Activated CD8-positive, alpha-beta memory T cell treated with anti-CD3 and anti-CD28 coated beads for 24 hours (primary cell): ENCODE measurements around the gene ANGEL1.

ENCODE experiments used
- DNase-seq: peaks from one replicate; pipeline ENCODE4 v3.0.0-alpha.2; 2020

ANGEL1 gene

GRCh38 chr14:76814726-76815645 is 2.3 kb upstream of the ANGEL1 start:
- DNase-seq, result no peak

GRCh38 chr14:76812093-76812421 is 625 bp downstream of the ANGEL1 start:
- no peak for DNase-seq

GRCh38 chr14:76811561-76811960 is 1.1 kb downstream of the ANGEL1 start:
- no peak for DNase-seq

DNA sequence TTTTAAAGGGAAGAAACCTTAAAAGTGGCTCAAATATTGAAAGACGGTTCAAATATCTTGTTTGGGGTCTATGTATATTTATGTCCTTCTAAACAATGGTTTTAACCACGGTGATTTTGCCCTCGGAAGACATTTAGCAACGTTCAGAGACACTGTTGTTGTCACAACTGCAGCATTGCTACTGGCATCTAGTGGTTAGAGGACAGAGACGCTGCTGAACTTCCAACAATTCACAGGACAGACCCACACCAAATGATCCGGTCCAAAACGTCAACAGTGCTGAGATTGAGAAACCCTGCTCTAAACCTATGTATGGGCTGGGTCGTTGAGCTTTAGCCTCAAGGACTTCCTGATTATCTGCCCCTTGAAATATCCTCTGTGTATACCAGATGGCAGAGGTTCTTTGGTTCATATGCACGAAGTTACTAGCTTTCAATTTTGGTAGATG is 1.7 kb downstream of the ANGEL1 start:
- DNase-seq, result no peak

DNA sequence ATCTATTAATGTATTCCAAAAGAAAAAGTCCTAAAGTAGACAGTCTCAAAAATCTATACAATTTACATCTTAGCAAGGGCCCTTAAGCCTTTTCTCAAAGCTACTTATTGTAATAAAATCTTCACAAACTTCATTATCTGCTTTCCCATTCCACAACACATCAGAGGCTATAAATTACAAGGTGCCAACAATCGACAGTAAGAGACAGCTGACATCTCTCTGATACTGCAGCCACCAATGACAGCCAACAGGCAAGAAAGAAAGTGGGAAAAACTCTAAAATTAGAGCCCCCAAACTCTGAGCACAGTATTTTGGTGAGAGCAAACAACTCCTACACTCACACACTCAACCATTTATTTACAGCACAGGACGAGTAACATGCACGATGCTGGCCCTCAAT is 2.2 kb downstream of the ANGEL1 start:
- DNase-seq, result no peak

- DNase-seq, result no peak
These were observed 3.7 kb downstream of the ANGEL1 start for GRCh38 chr14:76808990-76809389.

DNA sequence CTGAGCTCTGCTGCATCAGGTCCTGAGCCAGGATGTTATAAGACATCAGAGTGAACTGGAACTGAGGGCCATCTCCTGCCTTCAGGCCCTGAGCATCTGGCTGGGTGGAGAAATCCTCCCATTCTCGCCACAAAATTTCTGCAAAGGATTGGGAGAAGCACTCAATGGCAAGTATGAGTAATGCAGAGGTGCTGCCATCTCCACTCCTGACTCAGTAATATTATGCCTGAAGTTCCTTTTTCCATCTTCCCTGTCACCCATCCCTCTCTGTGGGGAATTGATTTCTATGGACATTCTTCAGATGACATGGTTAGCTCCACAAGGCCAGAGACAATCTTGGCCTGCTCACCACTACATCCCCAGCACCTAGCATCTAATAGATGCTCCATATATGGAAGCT is 4.7 kb downstream of the ANGEL1 start:
- no peak for DNase-seq

- DNase-seq, result no peak
These were observed 6.2 kb downstream of the ANGEL1 start for GRCh38 chr14:76806446-76806845.

GRCh38 chr14:76793956-76794355 is 18.7 kb downstream of the ANGEL1 start:
- no peak for DNase-seq

- no peak for DNase-seq
These were observed 19.4 kb downstream of the ANGEL1 start for GRCh38 chr14:76793324-76793723.

DNA sequence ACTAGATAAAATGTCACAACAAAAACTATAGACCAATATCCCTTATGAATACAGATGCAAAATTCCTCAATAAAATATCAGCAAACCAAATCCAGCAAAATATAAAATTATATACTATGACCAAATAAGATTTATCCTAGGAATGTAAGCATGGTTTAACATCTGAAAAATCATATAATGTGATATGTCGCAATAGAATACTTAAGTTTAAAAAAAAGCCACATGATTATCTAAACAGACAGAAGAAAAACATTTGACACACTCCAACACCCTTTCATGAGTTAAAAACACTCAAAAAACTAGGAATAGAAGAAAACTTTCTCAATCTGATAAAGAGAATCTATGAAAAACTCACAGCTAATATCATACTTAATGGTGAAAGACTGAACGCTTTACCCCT is 20.3 kb downstream of the ANGEL1 start:
- no peak for DNase-seq

DNA sequence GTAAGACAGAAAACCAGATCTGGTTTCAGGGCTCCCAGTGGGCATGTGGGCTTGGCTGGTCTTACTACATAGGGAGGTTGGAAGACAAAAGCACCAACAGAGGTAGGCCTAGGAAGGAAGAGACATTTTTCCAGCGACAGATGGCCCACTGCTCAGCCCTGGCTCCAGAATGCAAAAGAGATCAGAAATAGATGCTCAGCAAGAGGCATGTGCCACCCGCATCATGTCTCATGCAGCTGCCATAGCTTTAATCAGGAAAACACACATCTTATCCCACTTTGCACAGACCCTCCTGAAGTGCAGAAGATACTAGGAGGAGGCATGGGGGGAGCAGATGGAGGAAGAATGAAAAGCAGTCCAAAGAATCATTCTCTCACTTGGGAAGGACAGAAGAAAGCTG is 26.1 kb downstream of the ANGEL1 start:
- DNase-seq, result no peak

GRCh38 chr14:76784881-76785280 is 27.8 kb downstream of the ANGEL1 start:
- DNase-seq, result peak; percentile 74

GRCh38 chr14:76784266-76784874 is 28.3 kb downstream of the ANGEL1 start:
- peak; percentile 43 for DNase-seq

DNA sequence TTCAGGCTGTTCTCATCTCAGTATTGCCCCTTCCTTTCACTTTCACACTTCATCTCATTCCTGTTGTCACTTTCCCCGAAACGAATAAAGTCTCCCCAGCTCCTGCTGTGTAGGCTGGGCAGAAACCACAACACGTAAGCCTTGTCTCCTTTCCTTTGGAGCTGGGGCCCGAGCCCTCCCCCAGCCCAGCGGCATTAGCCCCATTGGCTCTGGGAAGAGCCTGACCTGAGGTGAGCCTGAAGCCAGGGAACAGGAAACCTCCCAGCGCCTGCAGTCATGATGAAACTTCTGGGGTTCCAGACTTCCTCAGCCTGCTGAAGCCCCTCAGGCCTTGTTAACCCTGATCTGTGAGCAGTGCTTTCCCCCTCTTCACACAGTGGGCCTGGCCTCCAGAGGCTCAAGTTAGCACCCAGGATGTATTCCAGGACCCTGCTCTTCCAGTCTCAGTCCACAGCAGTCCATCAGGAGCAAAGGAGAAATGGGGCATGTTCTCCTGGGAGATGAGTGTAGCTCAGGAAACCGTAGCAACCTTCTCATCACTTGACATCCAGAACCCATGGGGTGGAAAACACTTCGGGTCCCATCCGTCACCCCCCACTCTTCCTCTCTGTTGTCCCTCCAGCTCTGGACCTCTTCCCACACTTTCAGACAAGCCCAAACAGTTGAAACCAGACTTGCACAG is 29.7 kb downstream of the ANGEL1 start:
- peak; percentile 59 for DNase-seq

DNA sequence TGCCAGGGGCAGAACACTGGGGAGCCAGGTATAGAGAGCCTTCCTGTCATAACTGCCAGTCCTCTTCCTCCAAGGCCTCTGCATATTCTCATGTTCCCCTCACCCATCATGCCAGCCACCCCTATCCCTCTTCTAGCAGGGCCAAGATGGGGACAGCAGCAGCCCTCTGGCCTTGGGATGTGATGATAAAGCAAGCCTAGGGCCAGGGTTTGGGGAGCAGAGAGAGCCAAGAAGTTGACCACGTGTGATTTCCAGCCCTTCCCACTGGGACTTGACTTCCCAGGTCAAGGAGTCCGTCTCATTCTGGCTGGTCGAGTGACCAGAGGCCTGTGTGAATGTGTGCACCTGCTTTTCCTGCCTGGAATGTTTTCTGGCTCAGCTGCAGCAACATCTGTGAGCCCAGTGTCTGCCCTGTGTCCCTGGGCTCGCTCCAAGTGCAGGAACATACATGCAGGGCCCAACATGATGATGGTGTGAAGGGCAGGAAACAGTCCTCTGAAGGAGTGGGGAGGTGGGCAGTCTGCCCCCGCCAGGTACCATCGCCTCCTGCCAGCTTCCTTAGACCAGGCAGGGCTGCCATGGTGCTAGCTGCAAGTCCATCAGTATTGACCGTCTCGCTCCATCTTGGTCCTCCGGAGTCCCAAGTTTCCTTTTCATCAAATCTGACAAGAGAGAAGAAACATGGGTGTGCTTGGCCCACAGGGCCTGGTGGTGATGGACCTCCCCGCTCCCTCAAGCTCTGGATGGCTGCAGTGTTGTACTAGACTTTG is 30.4 kb downstream of the ANGEL1 start:
- peak; percentile 49 for DNase-seq

DNA sequence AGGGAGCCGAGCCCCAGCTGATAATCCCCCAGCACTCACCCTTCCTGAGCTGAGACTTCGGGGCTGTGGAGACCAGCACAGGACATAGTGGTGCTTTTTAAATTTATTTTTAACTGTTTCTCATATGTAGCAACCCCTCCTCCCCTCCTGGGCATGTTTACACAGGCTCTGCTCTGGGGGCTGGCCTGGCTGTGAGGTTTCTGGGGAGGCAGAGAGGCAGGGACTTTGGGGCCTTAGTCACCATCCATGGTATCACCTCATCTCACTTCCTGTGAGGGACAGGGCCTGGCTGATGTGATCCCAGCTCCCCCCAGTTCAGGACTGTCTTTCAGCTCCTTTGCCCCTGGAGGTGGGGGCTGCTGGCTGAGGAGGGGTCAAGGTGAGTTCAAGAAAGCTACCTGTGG is 31.0 kb downstream of the ANGEL1 start:
- DNase-seq, result peak; percentile 49

DNA sequence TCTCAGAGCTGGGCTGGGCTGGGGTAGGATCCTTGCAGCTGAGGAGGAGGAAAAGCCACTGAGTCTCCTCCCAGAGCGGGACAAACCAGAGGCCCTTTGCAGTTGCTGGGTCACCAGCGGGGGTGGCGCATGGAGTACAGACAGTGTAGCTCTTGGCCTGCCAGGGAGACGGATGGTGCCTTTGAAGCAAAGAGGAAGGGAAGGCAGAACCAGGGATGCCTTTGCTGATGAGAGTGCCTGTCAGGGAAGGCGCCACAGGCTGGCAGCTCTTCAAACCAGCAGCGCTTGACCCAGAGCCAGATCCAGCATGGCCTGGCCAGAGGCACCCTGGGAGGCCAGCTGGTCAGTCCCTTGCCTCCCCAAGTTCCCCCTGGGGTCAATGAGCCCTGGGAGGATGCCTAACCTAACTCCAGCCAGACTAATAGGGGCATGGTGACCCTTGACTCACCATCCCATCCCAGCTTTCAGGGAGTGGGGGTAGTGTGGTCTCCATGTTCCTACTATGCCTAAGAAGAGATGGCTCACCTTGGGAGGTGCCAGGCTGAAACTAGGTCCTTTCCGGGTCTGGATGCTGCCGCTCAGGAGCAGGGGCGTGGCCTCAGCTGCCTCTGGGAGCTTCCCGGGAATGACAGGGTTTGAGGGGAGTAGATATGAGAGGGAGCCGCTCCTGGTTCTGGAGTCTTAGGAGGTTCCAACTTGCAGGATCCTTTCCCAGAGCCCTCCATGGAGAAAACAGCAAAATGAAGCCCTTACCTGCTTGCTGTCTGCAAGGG is 31.6 kb downstream of the ANGEL1 start:
- DNase-seq, result peak; percentile 49

DNA sequence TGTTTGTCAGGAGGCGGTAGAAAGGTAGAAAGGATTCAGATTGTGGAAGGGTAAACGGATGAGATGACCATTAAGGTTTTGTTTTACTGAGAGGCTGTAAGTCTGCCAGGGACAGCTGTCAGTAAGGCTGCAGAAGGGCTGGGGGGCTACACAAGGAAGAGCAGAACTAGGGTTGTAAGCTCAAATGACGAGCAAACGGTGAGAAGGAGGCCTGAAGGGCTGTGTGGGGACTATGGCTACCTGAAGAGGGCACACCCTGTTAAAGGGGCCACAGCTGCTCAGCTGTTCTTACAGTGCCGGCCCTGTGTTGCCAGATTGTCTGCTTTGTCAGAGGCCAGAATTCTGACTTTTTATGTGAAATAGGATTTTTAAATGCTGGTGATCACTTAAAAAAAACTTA is 32.3 kb downstream of the ANGEL1 start:
- DNase-seq, result peak; percentile 50

DNA sequence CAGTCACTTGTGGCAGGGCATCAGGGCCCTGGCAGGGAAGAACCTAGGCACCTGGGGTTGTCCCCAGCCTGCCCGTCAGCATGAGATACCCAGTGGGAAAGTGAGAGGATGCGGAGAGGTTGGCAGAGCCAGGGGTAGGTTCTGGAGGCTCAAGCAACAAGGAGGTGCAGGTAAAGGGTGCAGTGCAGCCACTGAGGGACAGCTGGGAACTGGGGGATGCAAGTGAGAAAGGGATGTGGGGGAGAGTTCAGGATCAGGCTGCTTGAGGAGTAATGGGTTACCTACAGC is 32.7 kb downstream of the ANGEL1 start:
- peak; percentile 46 for DNase-seq

DNA sequence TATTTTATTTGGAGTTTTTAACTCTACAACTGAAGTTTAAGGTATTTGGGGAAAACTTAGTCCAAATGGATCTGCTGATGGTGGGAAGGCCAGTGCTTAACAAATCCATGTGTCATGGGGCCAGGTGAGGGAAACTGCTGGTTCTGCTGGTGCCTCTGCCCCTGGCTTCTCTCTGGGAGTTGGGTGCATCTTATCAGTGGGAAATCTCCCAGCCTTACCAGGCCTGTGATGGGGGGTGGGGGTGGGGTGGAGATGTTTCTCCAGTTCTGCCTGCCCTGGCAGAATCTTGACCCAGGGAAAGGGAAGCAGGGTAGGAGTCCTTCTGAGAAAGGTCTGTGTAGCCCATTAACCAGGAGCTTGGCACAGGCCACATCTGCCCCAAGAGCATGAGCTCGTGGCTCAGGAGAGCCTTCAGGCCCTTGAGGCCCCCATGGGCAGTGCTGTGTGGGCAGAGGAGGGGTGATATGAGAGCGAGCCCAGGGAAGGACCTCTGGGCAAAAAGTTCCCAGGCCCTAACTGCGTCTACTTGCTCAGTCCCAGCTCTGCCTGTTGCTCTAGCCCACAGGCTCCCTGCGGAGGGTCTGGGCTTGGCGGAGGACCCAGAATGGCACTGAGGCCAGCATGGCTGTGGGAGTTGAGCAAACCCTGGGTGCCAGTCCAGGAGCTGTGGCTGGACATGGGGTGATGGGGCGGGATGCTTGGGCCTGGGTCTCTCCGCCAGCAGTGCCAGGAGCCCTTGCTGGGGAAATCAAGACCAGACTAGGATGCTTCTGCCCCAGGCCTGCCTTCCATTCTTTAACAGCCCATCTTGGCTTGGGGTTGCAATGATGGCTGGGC is 33.2 kb downstream of the ANGEL1 start:
- DNase-seq, result peak; percentile 33
